Stimulated activated CD4-positive, alpha-beta T cell treated with anti-CD3 and anti-CD28 coated beads, Interleukin-15, amount 100 ng/mL, for 48 hours (primary cell): ENCODE results near the gene NELL1.

Experiments used
- DNase-seq, 2 donors: peaks; one replicate each; pipeline ENCODE4 v3.0.0-alpha.2; 2020; ENCODE audit warnings: low read depth in 2 of 2

The NELL1 gene

GRCh38 chr11:21485426-21485825, 816.0 kb downstream of the NELL1 start:
- DNase-seq: no peak

- no peak for DNase-seq
Measured at GRCh38 chr11:21489416-21490115, 820.2 kb downstream of the NELL1 start.

- DNase-seq: no peak
Measured at GRCh38 chr11:21492931-21493330, 823.5 kb downstream of the NELL1 start.

GRCh38 chr11:21494946-21495345, 825.6 kb downstream of the NELL1 start:
- no peak for DNase-seq

GRCh38 chr11:21495879-21496278, 826.5 kb downstream of the NELL1 start:
- DNase-seq: no peak

GRCh38 chr11:21501245-21501644, 831.9 kb downstream of the NELL1 start:
- DNase-seq: no peak

GRCh38 chr11:21505070-21505469, 835.7 kb downstream of the NELL1 start:
- no peak for DNase-seq

GRCh38 chr11:21511835-21512440, 842.6 kb downstream of the NELL1 start:
- peak; percentile 5 to 8 for DNase-seq

- no peak for DNase-seq
Measured at GRCh38 chr11:21514316-21514715, 844.9 kb downstream of the NELL1 start.

GRCh38 chr11:21520244-21520643, 850.9 kb downstream of the NELL1 start:
- no peak for DNase-seq

GRCh38 chr11:21529187-21529586, 859.8 kb downstream of the NELL1 start:
- no peak for DNase-seq

- DNase-seq: no peak
Measured at GRCh38 chr11:21534288-21534687, 864.9 kb downstream of the NELL1 start.

- no peak for DNase-seq
Measured at GRCh38 chr11:21537980-21538379, 868.6 kb downstream of the NELL1 start.

GRCh38 chr11:21541187-21541751, 871.9 kb downstream of the NELL1 start:
- DNase-seq: no peak

- DNase-seq: no peak
Measured at GRCh38 chr11:21543901-21544300, 874.5 kb downstream of the NELL1 start.

- no peak for DNase-seq
Measured at GRCh38 chr11:21545699-21546098, 876.3 kb downstream of the NELL1 start.

GRCh38 chr11:21546703-21547102, 877.3 kb downstream of the NELL1 start:
- no peak for DNase-seq

GRCh38 chr11:21552911-21553310, 883.5 kb downstream of the NELL1 start:
- DNase-seq: no peak

- DNase-seq: no peak
Measured at GRCh38 chr11:21553795-21554194, 884.4 kb downstream of the NELL1 start.

GRCh38 chr11:21554284-21554683, 884.9 kb downstream of the NELL1 start:
- DNase-seq: no peak

GRCh38 chr11:21556926-21557325, 887.5 kb downstream of the NELL1 start:
- no peak for DNase-seq

GRCh38 chr11:21560466-21560975, 891.1 kb downstream of the NELL1 start:
- no peak for DNase-seq

- no peak for DNase-seq
Measured at GRCh38 chr11:21561581-21561980, 892.2 kb downstream of the NELL1 start.
